ENCODE measurements around the gene CUL4A. TPM values are rescaled to one million over a fixed set of nuclear protein-coding genes. Genes with fewer than 3 reads are reported as not detected.

CUL4A gene
- total RNA-seq, 1 donor from 2014 or later, result 208 TPM

- H3K9me3 ChIP-seq, result no peaks in the 10 kb centered on the region
- no peaks in the 10 kb centered on the region for H3K27me3 ChIP-seq
- H3K4me3 ChIP-seq, result no peak overlapping the region
- peaks cover 2 to 13% of the 10 kb centered on the region in 2 donors for H3K36me3 ChIP-seq
- no peak for DNase-seq (ENCODE audit: low spot score in 2 of 2)
- H3K27ac ChIP-seq, result no peak overlapping the region
- no peaks in the 10 kb centered on the region for H3K4me1 ChIP-seq
- TF ChIP-seq, protein P1, sequence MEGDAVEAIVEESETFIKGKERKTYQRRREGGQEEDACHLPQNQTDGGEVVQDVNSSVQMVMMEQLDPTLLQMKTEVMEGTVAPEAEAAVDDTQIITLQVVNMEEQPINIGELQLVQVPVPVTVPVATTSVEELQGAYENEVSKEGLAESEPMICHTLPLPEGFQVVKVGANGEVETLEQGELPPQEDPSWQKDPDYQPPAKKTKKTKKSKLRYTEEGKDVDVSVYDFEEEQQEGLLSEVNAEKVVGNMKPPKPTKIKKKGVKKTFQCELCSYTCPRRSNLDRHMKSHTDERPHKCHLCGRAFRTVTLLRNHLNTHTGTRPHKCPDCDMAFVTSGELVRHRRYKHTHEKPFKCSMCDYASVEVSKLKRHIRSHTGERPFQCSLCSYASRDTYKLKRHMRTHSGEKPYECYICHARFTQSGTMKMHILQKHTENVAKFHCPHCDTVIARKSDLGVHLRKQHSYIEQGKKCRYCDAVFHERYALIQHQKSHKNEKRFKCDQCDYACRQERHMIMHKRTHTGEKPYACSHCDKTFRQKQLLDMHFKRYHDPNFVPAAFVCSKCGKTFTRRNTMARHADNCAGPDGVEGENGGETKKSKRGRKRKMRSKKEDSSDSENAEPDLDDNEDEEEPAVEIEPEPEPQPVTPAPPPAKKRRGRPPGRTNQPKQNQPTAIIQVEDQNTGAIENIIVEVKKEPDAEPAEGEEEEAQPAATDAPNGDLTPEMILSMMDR (IDR thresholded peaks at IDR 0.05), result no peak
- intact Hi-C loops (cut with DNase I), result no loop called here
These were observed 58.4 kb downstream of the CUL4A start for GRCh38 chr13:113267642-113268405.

GRCh38 chr13:113272031-113272430 is 62.6 kb downstream of the CUL4A start:
- Histone ChIP-seq H3K4me1 (no peaks in the 10 kb centered on the region), H3K27ac (peak overlapping the region in 1 of 2 donors; percentile 13), H3K9me3 (no peaks in the 10 kb centered on the region), H3K27me3 (no peaks in the 10 kb centered on the region), H3K36me3 (no peaks in the 10 kb centered on the region), H3K4me3 (no peak overlapping the region)
- no peak for DNase-seq (ENCODE audit: low spot score in 2 of 2)
- TF ChIP-seq, protein P1 (IDR thresholded peaks at IDR 0.05), result no peak
- intact Hi-C loops (cut with DNase I), result no loop called here

- TF ChIP-seq, protein P1 (IDR thresholded peaks at IDR 0.05), result no peak
- H3K27ac ChIP-seq, result no peak overlapping the region
- no peak for DNase-seq (ENCODE audit: low spot score in 2 of 2)
- no peak overlapping the region for H3K4me3 ChIP-seq
- no peaks in the 10 kb centered on the region for H3K4me1 ChIP-seq
- no peaks in the 10 kb centered on the region for H3K27me3 ChIP-seq
- intact Hi-C loops (cut with DNase I), result no loop called here
- H3K36me3 ChIP-seq, result no peaks in the 10 kb centered on the region
- no peaks in the 10 kb centered on the region for H3K9me3 ChIP-seq
These were observed 63.3 kb downstream of the CUL4A start for GRCh38 chr13:113272701-113273181.

DNA sequence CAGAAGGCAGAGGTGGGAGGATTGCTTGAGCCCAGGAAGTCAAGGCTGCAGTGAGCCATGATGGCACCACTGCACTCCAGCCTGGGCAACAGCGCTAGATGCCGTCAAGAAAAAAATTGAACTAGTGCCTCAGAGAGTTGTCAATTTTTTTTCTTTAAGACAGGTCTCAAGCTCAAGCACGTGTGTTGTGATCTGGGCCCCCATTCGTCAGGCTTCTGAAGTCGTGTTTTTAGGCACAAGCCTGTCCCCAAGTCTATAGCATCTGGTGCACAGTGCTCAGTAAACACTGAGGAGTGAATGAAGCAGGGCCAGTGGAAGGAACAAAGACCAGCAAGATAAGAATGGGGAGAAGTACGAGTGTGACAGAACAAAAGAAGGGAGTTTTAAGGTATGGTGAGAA is 63.9 kb downstream of the CUL4A start:
- Histone ChIP-seq H3K27me3 (no peaks in the 10 kb centered on the region), H3K4me3 (no peak overlapping the region), H3K27ac (no peak overlapping the region), H3K36me3 (no peaks in the 10 kb centered on the region), H3K9me3 (no peaks in the 10 kb centered on the region), H3K4me1 (no peaks in the 10 kb centered on the region)
- TF ChIP-seq, protein P1 (IDR thresholded peaks at IDR 0.05), result no peak
- intact Hi-C loops (cut with DNase I), result no loop called here
- no peak for DNase-seq (ENCODE audit: low spot score in 2 of 2)

DNA sequence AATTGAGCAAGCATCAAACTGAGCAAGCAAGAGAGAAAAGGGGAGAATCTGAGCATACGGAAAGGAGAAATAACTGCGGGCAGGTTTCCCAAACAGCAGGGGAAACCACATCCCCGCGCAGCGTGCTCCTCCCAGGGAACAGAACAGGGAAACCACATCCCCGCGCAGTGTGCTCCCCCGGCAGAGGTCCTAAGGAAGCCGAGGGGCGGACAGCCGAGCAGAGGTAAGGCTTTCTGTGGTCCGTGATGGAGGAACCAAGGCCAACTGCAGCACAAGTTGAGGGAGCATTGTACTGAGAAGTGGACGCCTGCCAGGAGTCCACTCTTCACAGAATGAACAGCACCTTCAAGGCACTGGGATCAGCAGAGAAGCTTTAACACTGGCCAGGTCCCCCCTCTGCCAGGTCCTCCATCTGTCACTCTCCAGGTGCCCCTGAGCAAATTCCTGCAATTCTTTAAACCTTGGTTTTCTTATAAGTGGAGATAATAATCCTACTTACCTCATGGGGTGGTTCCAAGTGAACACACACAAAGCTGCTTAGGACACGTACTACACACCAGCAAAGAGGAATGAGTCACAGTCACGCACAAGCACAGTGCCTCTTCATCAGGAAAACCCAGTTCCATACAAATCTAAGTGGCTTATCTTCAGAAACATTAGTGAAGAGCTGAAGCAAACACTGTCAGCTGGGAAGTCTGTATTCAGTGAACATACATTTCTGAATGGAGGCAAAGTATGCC is 64.6 kb downstream of the CUL4A start:
- H3K36me3 ChIP-seq, result no peaks in the 10 kb centered on the region
- no peak overlapping the region for H3K27ac ChIP-seq
- H3K27me3 ChIP-seq, result no peaks in the 10 kb centered on the region
- H3K4me3 ChIP-seq, result no peak overlapping the region
- no peak for DNase-seq (ENCODE audit: low spot score in 2 of 2)
- intact Hi-C loops (cut with DNase I), result no loop called here
- no peaks in the 10 kb centered on the region for H3K9me3 ChIP-seq
- TF ChIP-seq, protein P1 (IDR thresholded peaks at IDR 0.05), result no peak
- H3K4me1 ChIP-seq, result no peaks in the 10 kb centered on the region
